GM12878 (cell line): ENCODE data around the gene UAP1.

Source experiments
- BACH1 ChIP-seq: fragments of 450-650 bp; IDR thresholded peaks from 2 replicates; pipeline ENCODE4 v1.6.1; 2017; ENCODE audit warnings: mild to moderate bottlenecking, borderline replicate concordance
- CTCF ChIP-seq, 3 experiments: IDR thresholded peaks in 2 of 3; conservative IDR thresholded peaks in 1 of 3; 2 replicates each; pipeline ENCODE4 v1.5.1; 2011; ENCODE audit warnings: low read depth in 3 of 3, low read length in 3 of 3, mild to moderate bottlenecking in 3 of 3, control low read depth in 2 of 3, moderate library complexity in 2 of 3, inconsistent platforms in 1 of 3, mixed read lengths in 1 of 3; ENCODE audit not compliant: control insufficient read depth in 2 of 3, insufficient read depth in 1 of 3; ENCODE audit errors: extremely low read depth in 1 of 3
- EP300 ChIP-seq, 2 experiments: fragments of 150-350 bp in 1 of 2; IDR thresholded peaks; 2 replicates each; pipeline ENCODE4 v1.6.1; 2011 to 2012; ENCODE audit warnings: low read depth in 2 of 2, low read length in 2 of 2, borderline replicate concordance in 1 of 2, improper control_type of control experiment in 1 of 2, inconsistent platforms in 1 of 2; ENCODE audit not compliant: control insufficient read depth in 1 of 2
- ESRRA ChIP-seq: IDR thresholded peaks from 2 replicates; pipeline ENCODE4 v1.6.1; 2012; ENCODE audit warnings: mild to moderate bottlenecking, low read length, improper control_type of control experiment
- ETV6 ChIP-seq, 2 experiments: fragments of 450-650 bp in 1 of 2; IDR thresholded peaks in 1 of 2; conservative IDR thresholded peaks in 1 of 2; 2 replicates each; pipeline ENCODE4 v1.6.1; 2014; ENCODE audit warnings: antibody characterized with exemption in 1 of 2, borderline replicate concordance in 1 of 2, low read depth in 1 of 2, mild to moderate bottlenecking in 1 of 2, moderate library complexity in 1 of 2
- FOXK2 ChIP-seq: fragments of 450-650 bp; IDR thresholded peaks from 2 replicates; pipeline ENCODE4 v1.6.1; 2017; ENCODE audit warnings: mild to moderate bottlenecking, moderate library complexity
- NFXL1 ChIP-seq: fragments of 450-650 bp; IDR thresholded peaks from 2 replicates; pipeline ENCODE4 v1.6.1; 2017; ENCODE audit warnings: antibody characterized with exemption, mild to moderate bottlenecking, borderline replicate concordance
- POLR2A ChIP-seq: IDR thresholded peaks from 2 replicates; pipeline ENCODE4 v1.6.1; 2011; ENCODE audit warnings: low read depth, mild to moderate bottlenecking, low read length
- RAD21 ChIP-seq: IDR thresholded peaks from 2 replicates; pipeline ENCODE4 v1.6.1; 2011; ENCODE audit warnings: mild to moderate bottlenecking, low read depth, low read length, moderate library complexity; ENCODE audit not compliant: insufficient read depth
- SIN3A ChIP-seq: IDR thresholded peaks from 2 replicates; pipeline ENCODE4 v1.6.1; 2012; ENCODE audit warnings: low read depth, low read length, improper control_type of control experiment

- TF ChIP-seq FOXK2 (no peak), RAD21 (no peak), SIN3A (no peak), ETV6 (conservative IDR thresholded peaks at IDR 0.05 in 1 of 2, IDR thresholded peaks at IDR 0.05 in 1 of 2; ENCODE audit: borderline replicate concordance in 1 of 2, low read depth in 1 of 2) (no peak), EP300 (IDR thresholded peaks at IDR 0.05; ENCODE audit: borderline replicate concordance in 1 of 2, control insufficient read depth in 1 of 2, low read depth in 2 of 2, low read length in 2 of 2) (no peak), BACH1 (no peak), POLR2A (no peak), CTCF (IDR thresholded peaks at IDR 0.05 in 2 of 3, conservative IDR thresholded peaks at IDR 0.05 in 1 of 3; ENCODE audit: control insufficient read depth in 2 of 3, extremely low read depth in 1 of 3, insufficient read depth in 1 of 3, low read depth in 3 of 3, low read length in 3 of 3) (no peak), ESRRA (no peak), NFXL1 (no peak)
These were observed 7.3 kb upstream of the UAP1 start for GRCh38 chr1:162554258-162554657.
